Measurements from ENCODE around the gene CALML5. TPM values are rescaled to one million over a fixed set of nuclear protein-coding genes. Genes with fewer than 3 reads are reported as not detected.

CALML5 gene
- total RNA-seq, 2 donors from 2014 or later: not detected

DNA sequence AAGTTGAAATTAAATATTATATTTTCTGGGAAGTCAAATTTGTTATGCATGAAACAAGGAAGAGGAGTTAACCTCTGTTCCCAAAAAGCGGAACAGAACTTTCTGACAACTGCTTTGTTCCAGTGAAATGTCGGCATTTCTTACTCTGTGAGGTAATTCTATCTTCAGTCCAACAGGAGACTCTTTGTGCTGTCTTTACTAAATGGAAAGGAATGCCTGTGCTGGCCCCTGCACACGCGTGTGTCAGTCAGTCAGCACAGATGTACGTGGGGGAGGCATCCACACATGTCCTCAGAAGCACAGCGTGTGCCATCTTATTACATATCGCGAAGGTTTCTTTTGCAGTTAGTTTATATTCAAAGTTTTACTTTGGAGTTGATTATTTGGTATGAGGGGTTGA lies 49.5 kb downstream of the CALML5 start:
- Mint-ChIP-seq H3K4me3 (no peak overlapping the region), H3K27me3 (no peaks in the 10 kb centered on the region), H3K27ac (no peak overlapping the region), H3K4me1 (peaks cover 9% of the 10 kb centered on the region), H3K36me3 (ENCODE audit: low read depth) (peaks cover 32% of the 10 kb centered on the region), H3K9me3 (no peaks in the 10 kb centered on the region)
- ATAC-seq (replicated peaks): no peak

DNA sequence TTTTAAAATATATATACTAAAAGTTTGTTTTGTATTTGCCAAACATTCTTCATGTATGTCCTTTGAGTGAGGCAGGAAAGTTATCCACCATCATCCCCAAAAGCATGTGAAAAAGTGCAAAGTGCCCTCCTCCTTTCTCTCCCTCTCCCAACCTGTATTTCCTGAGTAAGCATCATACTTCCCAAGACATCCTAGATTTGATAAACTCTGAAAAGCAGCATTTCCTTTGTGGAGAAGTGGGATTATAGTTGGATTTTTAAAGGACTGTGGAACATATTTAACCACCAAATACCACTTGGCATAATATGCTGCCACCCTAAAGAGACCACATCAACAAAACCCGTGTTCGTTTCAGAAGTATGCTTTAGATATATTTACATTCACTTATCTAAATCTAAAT lies 50.1 kb downstream of the CALML5 start:
- Mint-ChIP-seq H3K9me3 (no peaks in the 10 kb centered on the region), H3K27ac (no peak overlapping the region), H3K36me3 (ENCODE audit: low read depth) (peaks cover 26% of the 10 kb centered on the region), H3K4me1 (peaks cover 14% of the 10 kb centered on the region), H3K4me3 (no peak overlapping the region), H3K27me3 (no peaks in the 10 kb centered on the region)
- ATAC-seq (replicated peaks): no peak

Other genes starting within 250 kb of the CALML5 start
- gene UCN3, start 134.6 kb downstream of the CALML5 start, total RNA-seq: not detected
- not detected for gene TUBAL3, start 94.7 kb downstream of the CALML5 start, total RNA-seq
- gene NET1, start 87.0 kb downstream of the CALML5 start, total RNA-seq: 10 to 100 TPM; 17.0 to 39.6 TPM
- gene CALML3, start 25.4 kb upstream of the CALML5 start, total RNA-seq: not detected
- 1 to 10 TPM; 3.5 to 6.8 TPM for gene ASB13, start 167.0 kb upstream of the CALML5 start, total RNA-seq
- 10 to 100 TPM; 48.9 to 51.6 TPM for gene TASOR2, start 185.3 kb upstream of the CALML5 start, total RNA-seq

Measured in activated T-helper 17 cell treated with anti-CD3 and anti-CD28 coated beads, Interleukin-2, amount 50 U/mL, for 72 hours (primary cell).